SK-N-MC (cell line): ENCODE results near the gene TOR1B.
"Not testable (repeated sequence)": the region's sequence is repeated elsewhere in the genome, so short reads cannot be mapped to it uniquely, and the experiment has no call there.

Experiments used
- DNase-seq: peaks from one replicate; pipeline ENCODE4 v3.0.0-alpha.2; 2011; ENCODE audit warnings: low read depth, low spot score
- H3K27ac ChIP-seq: fragments of 200-600 bp; sonication (generic); 2 replicates; pipeline ENCODE4 v1.5.1; 2016; ENCODE audit warnings: mixed run types
- H3K36me3 ChIP-seq: fragments of 200-600 bp; sonication (generic); 2 replicates; pipeline ENCODE4 v1.6.1; 2017; ENCODE audit warnings: antibody characterized with exemption, low read length, mixed read lengths; ENCODE audit not compliant: insufficient read depth
- H3K4me3 ChIP-seq: fragments of 200-600 bp; sonication (generic); 2 replicates; pipeline ENCODE4 v1.5.1; 2016
- H3K9ac ChIP-seq: fragments of 200-600 bp; sonication (generic); 2 replicates; pipeline ENCODE4 v1.8.0; 2017; ENCODE audit warnings: mixed run types, mixed read lengths; ENCODE audit not compliant: insufficient read length
- H3K9me3 ChIP-seq: fragments of 200-600 bp; sonication (generic); 2 replicates; pipeline ENCODE4 v1.6.1; 2017; ENCODE audit warnings: low read depth, mild to moderate bottlenecking, antibody characterized with exemption, low read length, moderate library complexity, mixed read lengths
- EZH2 ChIP-seq: fragments of 200-600 bp; sonication (generic); IDR thresholded peaks from one replicate; pipeline ENCODE4 v1.6.1; 2017; ENCODE audit warnings: antibody characterized with exemption
- FOXP2 ChIP-seq: optimal IDR thresholded peaks from 2 replicates; pipeline ENCODE3; 2011; ENCODE audit warnings: mild to moderate bottlenecking, moderate library complexity; ENCODE audit not compliant: insufficient read depth; ENCODE audit errors: extremely low read length, control extremely low read depth
- POLR2AphosphoS5 ChIP-seq: IDR thresholded peaks from 2 replicates; pipeline ENCODE4 v1.6.1; 2012; ENCODE audit warnings: mild to moderate bottlenecking, low read depth, low read length, borderline replicate concordance

TOR1B gene

DNA sequence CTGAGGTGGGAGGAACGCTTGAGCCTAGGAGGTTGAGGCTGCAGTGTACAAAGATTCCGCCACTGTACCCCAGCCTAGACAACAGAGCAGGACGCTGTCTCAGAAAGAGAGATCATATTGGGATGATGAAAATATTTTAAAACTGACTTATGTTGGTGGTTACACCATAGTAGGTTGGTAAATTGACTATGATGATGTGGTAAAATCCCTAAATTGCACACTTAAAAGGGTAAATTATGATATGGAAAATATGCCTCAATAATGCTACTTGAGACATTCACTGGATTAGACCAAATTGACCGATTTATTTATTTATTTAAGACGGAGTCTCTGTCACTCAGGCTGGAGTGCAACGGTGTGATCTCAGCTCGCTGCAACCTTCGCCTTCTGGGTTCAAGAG is 21.9 kb upstream of the TOR1B start:
- no peak for TF ChIP-seq EZH2
- no peak for TF ChIP-seq FOXP2
- TF ChIP-seq POLR2AphosphoS5 = no peak
- H3K27ac ChIP-seq = no peak overlapping the region
- no peak overlapping the region for H3K9ac ChIP-seq
- no peak overlapping the region for H3K4me3 ChIP-seq
- H3K9me3 ChIP-seq = no peaks in the 10 kb centered on the region
- no peak for DNase-seq
- H3K36me3 ChIP-seq = no peaks in the 10 kb centered on the region

DNA sequence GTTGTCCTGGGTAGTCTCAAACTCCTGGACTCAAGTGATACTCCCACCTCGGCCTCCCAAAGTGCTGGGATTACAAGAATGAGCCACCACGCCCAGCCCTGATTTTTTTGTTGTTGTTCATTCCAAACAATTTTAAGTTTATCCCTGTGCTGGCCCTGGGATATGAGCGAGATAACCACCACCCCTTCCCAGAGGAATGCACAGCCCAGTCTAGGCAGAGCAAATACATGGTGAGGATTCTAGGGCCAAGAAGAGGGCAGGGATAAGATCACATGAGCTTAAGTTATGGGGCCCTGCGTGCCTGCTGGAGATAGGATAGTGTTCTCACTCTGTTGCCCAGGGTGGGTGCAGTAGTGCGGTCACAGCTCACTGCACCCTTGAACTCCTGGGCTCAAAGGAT is 21.0 kb upstream of the TOR1B start:
- no peak overlapping the region for H3K9ac ChIP-seq
- no peaks in the 10 kb centered on the region for H3K9me3 ChIP-seq
- no peak overlapping the region for H3K27ac ChIP-seq
- no peak for TF ChIP-seq POLR2AphosphoS5
- TF ChIP-seq FOXP2 = no peak
- TF ChIP-seq EZH2 = no peak
- no peak overlapping the region for H3K4me3 ChIP-seq
- DNase-seq = no peak
- H3K36me3 ChIP-seq = no peaks in the 10 kb centered on the region

DNA sequence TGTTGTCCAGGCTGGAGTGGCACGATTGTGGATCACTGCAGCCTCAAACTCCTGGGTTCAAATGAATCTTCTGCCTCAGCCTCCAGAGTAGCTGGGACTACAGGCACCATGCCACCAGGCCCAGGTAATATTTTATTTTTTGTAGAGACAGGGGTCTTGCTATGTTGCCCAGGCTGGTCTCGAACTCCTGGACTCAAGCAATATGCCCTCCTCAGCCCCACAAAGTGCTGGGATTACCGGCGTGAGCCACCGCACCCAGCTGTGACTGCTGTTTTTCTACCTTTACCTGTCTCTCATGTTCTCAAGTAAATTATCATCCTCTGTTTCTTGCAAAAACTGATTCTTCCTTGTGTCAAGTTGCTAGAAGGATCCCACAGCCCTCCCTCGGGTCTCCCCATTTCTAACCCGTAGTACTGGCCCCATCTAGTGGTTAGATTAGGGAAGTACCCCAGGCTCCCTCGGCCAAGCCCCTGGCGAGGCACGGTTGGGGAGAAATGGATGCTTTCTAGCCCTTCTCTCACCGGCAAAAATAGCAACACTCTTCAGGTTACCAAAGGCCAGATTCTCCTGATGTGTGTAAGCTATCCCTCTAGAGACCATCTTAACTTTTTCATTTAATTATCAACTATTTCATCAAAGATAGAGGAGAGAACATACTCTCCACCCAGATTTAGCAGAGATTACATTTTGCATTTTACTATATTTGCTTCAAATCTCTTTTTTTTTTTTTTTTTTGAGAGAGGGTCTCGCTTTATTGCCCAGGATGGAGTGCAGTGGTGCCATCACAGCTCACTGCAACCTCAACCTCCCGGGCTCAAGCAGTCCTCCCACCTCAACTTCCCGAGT is 19.2 kb upstream of the TOR1B start:
- Histone ChIP-seq H3K9ac (no peak overlapping the region), H3K4me3 (no peak overlapping the region), H3K36me3 (no peaks in the 10 kb centered on the region), H3K9me3 (no peaks in the 10 kb centered on the region), H3K27ac (no peak overlapping the region)
- TF ChIP-seq EZH2 (no peak), POLR2AphosphoS5 (no peak), FOXP2 (no peak)
- DNase-seq = peak; percentile 50

DNA sequence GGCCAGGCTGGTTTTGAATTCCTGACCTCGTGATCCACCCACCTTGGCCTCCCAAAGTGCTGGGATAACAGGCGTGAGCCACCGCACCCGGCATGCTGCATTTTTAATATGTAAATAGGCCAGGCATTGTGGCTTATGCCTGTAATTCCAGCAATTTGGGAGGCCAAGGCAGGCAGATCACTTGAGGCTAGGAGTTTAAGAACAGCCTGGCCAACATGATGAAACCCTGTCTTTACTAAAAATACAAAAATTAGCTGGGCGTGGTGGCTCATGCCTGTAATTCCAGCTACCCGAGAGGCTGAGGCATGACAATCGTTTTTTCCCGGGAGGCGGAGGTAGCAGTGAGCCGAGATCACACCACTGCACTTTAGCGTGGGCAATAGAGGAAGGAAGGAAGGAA is 18.0 kb upstream of the TOR1B start:
- not testable (repeated sequence) for H3K4me3 ChIP-seq, DNase-seq, H3K9ac ChIP-seq, H3K27ac ChIP-seq, H3K9me3 ChIP-seq, H3K36me3 ChIP-seq

DNA sequence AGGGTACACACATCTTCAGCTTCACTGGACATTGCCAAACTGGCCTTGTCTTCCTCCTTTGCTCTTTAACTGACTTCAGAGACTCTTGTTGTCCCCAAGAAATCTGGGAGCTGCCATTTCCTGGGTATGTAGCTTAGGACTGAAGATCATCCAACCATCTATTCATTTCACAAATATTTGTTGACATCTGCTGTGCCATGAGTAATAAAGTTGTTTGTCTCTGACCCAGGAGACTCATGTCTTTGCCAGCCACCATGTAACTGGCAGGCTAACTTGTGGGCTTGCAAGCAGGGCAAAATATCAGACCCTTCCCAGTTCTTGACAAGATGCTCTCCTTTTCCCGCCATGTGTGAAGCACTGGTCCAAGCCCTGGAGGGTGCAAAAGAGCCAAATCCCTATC is 17.1 kb upstream of the TOR1B start:
- no peaks in the 10 kb centered on the region for H3K36me3 ChIP-seq
- no peaks in the 10 kb centered on the region for H3K9me3 ChIP-seq
- no peak for TF ChIP-seq EZH2
- no peak for TF ChIP-seq POLR2AphosphoS5
- no peak for TF ChIP-seq FOXP2
- no peak overlapping the region for H3K4me3 ChIP-seq
- no peak for DNase-seq
- H3K27ac ChIP-seq = no peak overlapping the region
- H3K9ac ChIP-seq = no peak overlapping the region

DNA sequence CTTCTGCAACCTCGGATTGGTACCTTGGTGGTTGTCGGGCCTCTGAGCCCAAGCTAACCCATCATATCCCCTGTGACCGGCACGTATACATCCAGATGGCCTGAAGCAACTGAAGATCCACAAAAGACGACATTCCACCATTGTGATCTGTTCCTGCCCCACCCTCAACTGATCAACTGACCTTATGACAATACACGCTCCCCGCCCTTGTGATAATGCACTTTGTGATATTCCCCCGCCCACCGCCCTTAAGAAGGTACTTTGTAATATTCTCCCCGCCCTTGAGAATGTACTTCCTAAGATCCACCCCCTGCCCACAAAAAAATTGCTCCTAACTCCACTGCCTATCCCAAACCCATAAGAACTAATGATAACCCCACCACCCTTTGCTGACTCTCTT is 16.5 kb upstream of the TOR1B start:
- H3K9ac ChIP-seq = no peak overlapping the region
- H3K9me3 ChIP-seq = no peaks in the 10 kb centered on the region
- H3K36me3 ChIP-seq = no peaks in the 10 kb centered on the region
- no peak for DNase-seq
- TF ChIP-seq EZH2 (no peak), FOXP2 (no peak), POLR2AphosphoS5 (no peak)
- no peak overlapping the region for H3K4me3 ChIP-seq
- H3K27ac ChIP-seq = no peak overlapping the region

DNA sequence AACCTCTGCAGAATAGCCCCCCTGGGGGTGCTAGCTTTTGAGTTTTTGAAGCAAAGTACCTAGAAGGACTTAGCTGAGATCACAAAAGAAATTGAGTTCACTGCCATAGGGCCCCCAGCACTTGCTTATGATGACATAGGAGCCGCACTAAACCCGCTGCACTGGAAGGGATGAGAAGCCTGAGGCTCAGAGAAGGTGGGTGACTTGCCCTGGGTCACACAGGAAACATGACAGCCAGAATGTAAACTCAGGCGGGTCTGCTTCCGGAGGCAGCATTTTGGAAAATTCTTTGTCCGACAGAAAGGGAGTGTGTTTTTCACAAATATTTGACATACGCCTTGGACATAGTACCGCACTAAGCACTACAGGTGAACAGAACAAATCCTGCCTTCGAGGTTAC is 8.4 kb upstream of the TOR1B start:
- H3K9ac ChIP-seq = no peak overlapping the region
- no peak for DNase-seq
- no peaks in the 10 kb centered on the region for H3K36me3 ChIP-seq
- TF ChIP-seq POLR2AphosphoS5 (no peak), EZH2 (no peak), FOXP2 (no peak)
- no peak overlapping the region for H3K4me3 ChIP-seq
- H3K9me3 ChIP-seq = no peaks in the 10 kb centered on the region
- H3K27ac ChIP-seq = no peak overlapping the region

DNA sequence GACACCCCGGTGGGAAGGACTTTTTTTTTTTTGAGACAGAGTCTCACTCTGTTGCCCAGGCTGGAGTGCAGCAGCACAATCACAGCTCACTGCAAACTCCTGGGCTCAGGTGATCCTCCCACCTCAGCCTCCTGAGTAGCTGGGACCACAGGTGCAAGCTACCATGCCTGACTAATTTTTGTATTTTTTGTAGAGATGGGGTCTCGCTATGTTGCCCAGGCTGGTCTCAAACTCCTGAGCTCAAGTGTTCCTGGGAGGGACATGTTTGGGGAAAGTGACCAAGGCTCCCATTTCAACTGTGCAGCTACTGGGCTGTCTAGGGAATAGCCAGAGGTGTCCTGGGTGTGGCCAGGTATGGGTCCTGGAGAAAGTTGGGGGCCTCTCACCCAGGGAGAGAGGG is 7.0 kb upstream of the TOR1B start:
- not testable (repeated sequence) for DNase-seq, H3K9me3 ChIP-seq, H3K4me3 ChIP-seq

DNA sequence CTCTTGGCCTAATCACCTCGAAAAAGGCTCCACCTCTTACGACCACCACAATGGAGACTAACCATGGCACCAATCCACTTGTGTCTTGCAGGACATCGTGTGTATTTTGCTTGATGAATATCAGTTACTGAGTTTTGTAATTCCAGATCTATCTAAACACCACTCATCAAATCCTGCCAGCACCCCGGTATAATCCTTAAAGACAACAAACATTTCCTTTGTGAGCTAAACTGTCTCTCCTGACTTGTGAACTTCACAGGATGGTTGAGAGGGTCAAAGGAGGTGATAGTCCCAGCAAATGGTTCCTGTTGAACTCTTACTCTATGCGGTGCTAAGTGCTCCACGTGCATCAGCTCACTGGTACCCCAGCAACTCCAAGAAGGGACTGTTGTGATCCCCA is 4.0 kb upstream of the TOR1B start:
- Histone ChIP-seq H3K36me3 (0 out of 2 replicates have a peak, but pooled peaks cover under 1% of the 10 kb centered on the region), H3K9ac (no peak overlapping the region), H3K27ac (no peak overlapping the region), H3K9me3 (no peaks in the 10 kb centered on the region), H3K4me3 (no peak overlapping the region)
- TF ChIP-seq FOXP2 (no peak), EZH2 (no peak), POLR2AphosphoS5 (no peak)
- DNase-seq = no peak

More for the DNA sequence above, 7.0 kb upstream of the TOR1B start:
- H3K36me3 ChIP-seq, H3K27ac ChIP-seq, H3K9ac ChIP-seq: not testable (repeated sequence)

DNA sequence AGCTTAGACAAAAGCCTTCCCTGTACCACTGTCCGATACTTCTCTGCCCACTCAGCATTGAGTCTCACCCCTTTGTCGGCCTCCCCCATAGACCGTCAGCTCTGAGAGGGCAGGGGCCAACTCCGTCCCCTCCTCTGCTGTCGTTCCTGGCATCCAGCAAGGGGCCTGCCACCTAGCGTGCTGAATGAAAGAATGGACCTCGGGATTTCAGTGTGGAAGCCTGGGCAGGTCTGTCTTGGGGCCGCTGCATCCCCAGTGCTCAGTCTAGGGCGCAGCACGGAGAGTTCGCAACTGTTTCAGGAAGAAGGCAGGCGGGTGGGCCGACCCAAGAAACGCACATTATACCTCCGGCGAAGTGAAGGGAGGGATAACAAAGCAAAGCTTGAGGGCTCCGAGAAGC is 1.5 kb upstream of the TOR1B start:
- Histone ChIP-seq H3K36me3 (peaks cover 19% of the 10 kb centered on the region), H3K4me3 (no peak overlapping the region), H3K9ac (no peak overlapping the region), H3K27ac (no peak overlapping the region), H3K9me3 (no peaks in the 10 kb centered on the region)
- DNase-seq = no peak
- TF ChIP-seq FOXP2 = no peak
- TF ChIP-seq EZH2 = no peak
- TF ChIP-seq POLR2AphosphoS5 = no peak
